OCI-LY7 (cell line): ENCODE data around the gene GCSAM. TPM values are rescaled to one million over a fixed set of nuclear protein-coding genes. Genes with fewer than 3 reads are reported as not detected.

Experiments used
- BruUV-seq: library from RNA; stranded (reverse); fragments of 400-500 nt; replicated peaks from 2 replicates; lab custom pipeline; 2021; lab: Mats Ljungman, UMichigan
- CTCF ChIA-PET: fragments of 300-600 bp; sonication (Branson Sonifier 250); formaldehyde crosslinking; loops from one replicate; lab custom pipeline; 2022; ENCODE audit warnings: antibody characterized with exemption; ENCODE audit not compliant: unreplicated experiment; lab: Charles Lee
- POLR2A ChIA-PET: fragments of 300-600 bp; sonication (Branson Sonifier 250); formaldehyde crosslinking; loops from one replicate; lab custom pipeline; 2022; ENCODE audit warnings: antibody characterized with exemption; lab: Charles Lee
- DNase-seq: peaks from one replicate; pipeline ENCODE4 v3.0.0-alpha.2; 2015; ENCODE audit warnings: low spot score
- H2AFZ ChIP-seq: fragments of 200-600 bp; sonication (generic), shearing (Covaris generic); 2 replicates; pipeline ENCODE4 v1.6.1; 2014; ENCODE audit warnings: mild to moderate bottlenecking, antibody characterized with exemption, low read length, moderate library complexity
- H3K27ac ChIP-seq: fragments of 200-600 bp; sonication (generic); 2 replicates; pipeline ENCODE4 v1.5.1; 2014; ENCODE audit warnings: mixed run types, low read depth, mild to moderate bottlenecking, moderate library complexity, low read length, inconsistent platforms; ENCODE audit not compliant: poor library complexity, severe bottlenecking
- H3K36me3 ChIP-seq: fragments of 200-600 bp; sonication (generic); 2 replicates; pipeline ENCODE4 v1.6.1; 2014; ENCODE audit warnings: mild to moderate bottlenecking, antibody characterized with exemption, low read length, moderate library complexity, mixed read lengths; ENCODE audit not compliant: insufficient read depth
- H3K4me1 ChIP-seq: fragments of 200-600 bp; sonication (generic); 2 replicates; pipeline ENCODE4 v1.5.1; 2014; ENCODE audit warnings: mild to moderate bottlenecking, low read length; ENCODE audit not compliant: insufficient read depth, poor library complexity, severe bottlenecking
- H3K4me2 ChIP-seq: fragments of 200-600 bp; sonication (generic); 2 replicates; pipeline ENCODE4 v1.6.1; 2014; ENCODE audit warnings: mild to moderate bottlenecking, low read length
- H3K4me3 ChIP-seq: fragments of 200-600 bp; sonication (generic); 2 replicates; pipeline ENCODE4 v1.5.1; 2014; ENCODE audit warnings: mild to moderate bottlenecking, low read depth, low read length; ENCODE audit not compliant: poor library complexity, severe bottlenecking
- H3K79me2 ChIP-seq: fragments of 200-600 bp; sonication (generic); 2 replicates; pipeline ENCODE4 v1.6.1; 2016; ENCODE audit warnings: low read depth, mild to moderate bottlenecking, low read length, moderate library complexity, mixed read lengths; ENCODE audit not compliant: insufficient read depth
- H3K9me2 ChIP-seq: fragments of 200-600 bp; sonication (generic); 2 replicates; pipeline ENCODE4 v1.6.1; 2016; ENCODE audit warnings: mild to moderate bottlenecking, low read length, mixed read lengths; ENCODE audit not compliant: insufficient read depth
- H3K9me3 ChIP-seq: fragments of 200-600 bp; sonication (generic); 2 replicates; pipeline ENCODE4 v1.6.1; 2014; ENCODE audit warnings: mild to moderate bottlenecking, mixed run types, low read length, mixed read lengths
- H4K20me1 ChIP-seq: fragments of 200-600 bp; sonication (generic); 2 replicates; pipeline ENCODE4 v1.6.1; 2014; ENCODE audit warnings: mild to moderate bottlenecking, antibody characterized with exemption, low read length, moderate library complexity, mixed read lengths; ENCODE audit not compliant: insufficient read depth
- CTCF ChIP-seq: fragments of 200-600 bp; sonication (generic); conservative IDR thresholded peaks from 2 replicates; pipeline ENCODE4 v1.5.1; 2014; ENCODE audit warnings: mild to moderate bottlenecking, antibody characterized with exemption, low read length, moderate library complexity, mixed read lengths
- EZH2phosphoT487 ChIP-seq: fragments of 200-600 bp; sonication (generic); IDR thresholded peaks from 2 replicates; pipeline ENCODE4 v1.6.1; 2018; ENCODE audit warnings: low read depth, borderline replicate concordance, mild to moderate bottlenecking, mixed run types, antibody characterized with exemption, low read length, moderate library complexity, mixed read lengths
- intact Hi-C: fragments of 100-400 bp; cut with micrococcal nuclease; formaldehyde crosslinking; loops from one replicate; pipeline ENCODE4 v1.10.0; 2022; ENCODE audit not compliant: unreplicated experiment
- total RNA-seq, 2 experiments: library from RNA; depleted of rRNA in 1 of 2; stranded (reverse); fragments of >200 nt in 1 of 2; shearing (Covaris generic) in 1 of 2; gene quantifications; 2 replicates each; pipeline ENCODE4 v1.2.3, GENCODE V29; 2014 to 2022

Gene GCSAM
- total RNA-seq, 2 experiments from 2014 or later = 193 to 195 TPM

- Histone ChIP-seq H3K4me2 (peak overlapping the region; percentile 26), H3K36me3 (no peaks in the 10 kb centered on the region), H3K79me2 (no peaks in the 10 kb centered on the region), H2AFZ (peak overlapping the region; percentile 51; the same call in 1 of the 2 replicates), H3K9me3 (no peaks in the 10 kb centered on the region), H4K20me1 (no peaks in the 10 kb centered on the region), H3K4me3 (no peak overlapping the region), H3K4me1 (peaks cover 11% of the 10 kb centered on the region), H3K9me2 (no peaks in the 10 kb centered on the region), H3K27ac (no peak overlapping the region)
- CTCF ChIA-PET = no interaction called here
- DNase-seq = no peak
- no peak for TF ChIP-seq CTCF
- TF ChIP-seq EZH2phosphoT487 = no peak
- POLR2A ChIA-PET = interaction anchor here (0.6 to 1.7 kb wide), 6 partner anchors 8 to 517 kb away, joined by 3 to 7 read pairs (median 4); partner anchors contain the start of gene C3orf52
- intact Hi-C loops = no loop called here
- no TSS peak for BruUV-seq
Observed at GRCh38 chr3:112078125-112079083, 54.6 kb downstream of the GCSAM start.

GRCh38 chr3:112074616-112075497 is 58.2 kb downstream of the GCSAM start:
- Histone ChIP-seq H3K4me3 (no peak overlapping the region), H4K20me1 (no peaks in the 10 kb centered on the region), H2AFZ (no peak overlapping the region), H3K36me3 (no peaks in the 10 kb centered on the region), H3K79me2 (no peaks in the 10 kb centered on the region), H3K27ac (no peak overlapping the region), H3K9me2 (no peaks in the 10 kb centered on the region), H3K9me3 (no peaks in the 10 kb centered on the region), H3K4me2 (no peak overlapping the region), H3K4me1 (peaks cover 11% of the 10 kb centered on the region)
- intact Hi-C loops = no loop called here
- no TSS peak for BruUV-seq
- DNase-seq = no peak
- no peak for TF ChIP-seq EZH2phosphoT487
- TF ChIP-seq CTCF = no peak
- ChIA-PET POLR2A (no interaction called here), CTCF (no interaction called here)
